K562 (cell line): ENCODE data around the gene TIMP4. TPM values are rescaled to one million over a fixed set of nuclear protein-coding genes. Genes with fewer than 3 reads are reported as not detected.

Experiments used
- ATAC-seq: fragments of 200-7000 bp; cut with Tn5 transposase; 3 replicates; pipeline ENCODE4 v1.9.1; 2020; ENCODE audit warnings: moderate library complexity
- BruUV-seq: library from RNA; stranded (reverse); fragments of 400-500 nt; replicated peaks from 2 replicates; lab custom pipeline; 2021; lab: Mats Ljungman, UMichigan
- CTCF ChIA-PET: fragments of 300-600 bp; formaldehyde crosslinking; extraction: SDS; loops from one replicate; lab custom pipeline; 2021; ENCODE audit warnings: low intra/inter-chr PET ratio; lab: Yijun Ruan, JAX
- POLR2A ChIA-PET: fragments of 300-600, 350-650 bp; sonication (Branson Sonifier 250); formaldehyde crosslinking; extraction: SDS; loops from one replicate; lab custom pipeline; 2021; ENCODE audit warnings: antibody characterized with exemption, inconsistent platforms; lab: Yijun Ruan, JAX
- DNase-seq, 4 experiments: peaks; one replicate each; pipeline versions ENCODE4 v3.0.0 to v3.0.0-alpha.2; 2011 to 2018; ENCODE audit warnings: low spot score in 3 of 4, mixed read lengths in 3 of 4; ENCODE audit errors: extremely low read depth in 1 of 4
- FAIRE-seq: peaks from 2 replicates; lab custom pipeline; 2011; peaks lifted over from hg19 to GRCh38; lab: Jason Lieb, UNC
- H2AFZ ChIP-seq: 2 replicates; pipeline ENCODE4 v1.6.0; 2011; ENCODE audit warnings: low read depth, low read length, control low read depth, inconsistent platforms
- H3K27ac ChIP-seq: fragments of 200-600 bp; 3 replicates; pipeline ENCODE4 v1.8.0; 2011; ENCODE audit warnings: low read depth, mild to moderate bottlenecking, control low read depth, inconsistent platforms, low read length, moderate library complexity, mixed read lengths; ENCODE audit errors: extremely low read depth
- H3K27me3 ChIP-seq, 2 experiments: fragments of 300-600 bp in 1 of 2; 2 replicates in 1 of 2; 3 replicates in 1 of 2; pipeline versions ENCODE4 v1.6.0 to v1.8.0; 2011; ENCODE audit warnings: inconsistent platforms in 2 of 2, low read length in 2 of 2, mild to moderate bottlenecking in 1 of 2, mixed read lengths in 1 of 2, moderate library complexity in 1 of 2; ENCODE audit not compliant: control insufficient read depth in 2 of 2, insufficient read depth in 2 of 2
- H3K36me3 ChIP-seq: fragments of 300-600 bp; 3 replicates; pipeline ENCODE4 v1.8.0; 2011; ENCODE audit warnings: mild to moderate bottlenecking, low read length, inconsistent platforms; ENCODE audit not compliant: control insufficient read depth, insufficient read depth
- H3K4me1 ChIP-seq, 2 experiments: fragments of 200-600 bp in 1 of 2; replicated peaks in 1 of 2; 2 replicates in 1 of 2; 3 replicates in 1 of 2; pipeline versions ENCODE4 v1.5.1 to v1.8.0; 2011; ENCODE audit warnings: inconsistent platforms in 2 of 2, low read length in 2 of 2, mild to moderate bottlenecking in 1 of 2, mixed read lengths in 1 of 2, moderate library complexity in 1 of 2; ENCODE audit not compliant: control insufficient read depth in 2 of 2, insufficient read depth in 2 of 2
- H3K4me2 ChIP-seq: 2 replicates; pipeline ENCODE4 v1.6.1; 2011; ENCODE audit warnings: low read length, control low read depth, inconsistent platforms, mixed read lengths; ENCODE audit not compliant: insufficient read depth
- H3K4me3 ChIP-seq: fragments of 200-600 bp; sonication (generic), shearing (Covaris generic); 2 replicates; pipeline ENCODE4 v1.5.1; 2016; ENCODE audit warnings: control low read depth, inconsistent platforms
- H3K79me2 ChIP-seq: fragments of 200-600 bp; 3 replicates; pipeline ENCODE4 v1.8.0; 2011; ENCODE audit warnings: low read length, inconsistent platforms; ENCODE audit not compliant: control insufficient read depth, insufficient read depth
- H3K9ac ChIP-seq, 2 experiments: 2 replicates each; pipeline versions ENCODE4 v1.6.0 to v1.6.1; 2011; ENCODE audit warnings: low read depth in 2 of 2, low read length in 2 of 2, control low read depth in 1 of 2, inconsistent platforms in 1 of 2, mild to moderate bottlenecking in 1 of 2, mixed read lengths in 1 of 2; ENCODE audit not compliant: insufficient read depth in 1 of 2
- H3K9me1 ChIP-seq: one replicate; pipeline ENCODE4 v1.6.0; 2011; ENCODE audit warnings: inconsistent platforms, mild to moderate bottlenecking, low read length, moderate library complexity; ENCODE audit not compliant: control insufficient read depth, insufficient read depth
- H3K9me3 ChIP-seq: replicated peaks from 2 replicates; pipeline ENCODE4 v1.5.1; 2011; ENCODE audit warnings: low read depth, low read length, inconsistent platforms; ENCODE audit not compliant: control insufficient read depth, insufficient read depth
- H4K20me1 ChIP-seq: replicated peaks from 2 replicates; pipeline ENCODE4 v1.6.1; 2011; ENCODE audit warnings: low read length, inconsistent platforms, mixed read lengths; ENCODE audit not compliant: control insufficient read depth, insufficient read depth
- ARID2 ChIP-seq: fragments of 450-650 bp; IDR thresholded peaks from 2 replicates; pipeline ENCODE4 v1.6.1; 2017; ENCODE audit warnings: antibody characterized with exemption, mild to moderate bottlenecking
- ARNT ChIP-seq, 2 experiments: fragments of 450-650 bp; IDR thresholded peaks; 2 replicates each; pipeline ENCODE4 v1.6.1; 2016; ENCODE audit warnings: mild to moderate bottlenecking in 1 of 2
- FOXA3 ChIP-seq, 2 experiments: fragments of 450-650 bp in 1 of 2; sonication (generic) in 1 of 2; formaldehyde crosslinking; IDR thresholded peaks in 1 of 2; conservative IDR thresholded peaks in 1 of 2; 2 replicates each; pipeline versions ENCODE4 v1.4.0 to v1.8.0; 2020 to 2022; ENCODE audit warnings: mild to moderate bottlenecking in 2 of 2, missing genetic modification reagents in 1 of 2
- JUND ChIP-seq, 2 experiments: IDR thresholded peaks; 2 replicates in 1 of 2; 3 replicates in 1 of 2; pipeline ENCODE4 v1.6.1; 2011; ENCODE audit warnings: borderline replicate concordance in 2 of 2, low read depth in 2 of 2, low read length in 2 of 2, improper control_type of control experiment in 1 of 2, missing biosample characterization in 1 of 2, missing genetic modification characterization in 1 of 2, missing genetic modification reagents in 1 of 2
- MNT ChIP-seq, 2 experiments: fragments of 450-650 bp; conservative IDR thresholded peaks; 2 replicates each; pipeline ENCODE4 v1.6.1; 2017; ENCODE audit warnings: mild to moderate bottlenecking in 2 of 2, moderate library complexity in 2 of 2
- NCOA6 ChIP-seq: fragments of 450-650 bp; IDR thresholded peaks from 2 replicates; pipeline ENCODE4 v1.6.1; 2017; ENCODE audit warnings: mild to moderate bottlenecking
- NELFE ChIP-seq: IDR thresholded peaks from 2 replicates; pipeline ENCODE4 v1.6.1; 2011; ENCODE audit warnings: mild to moderate bottlenecking; ENCODE audit not compliant: insufficient read depth, insufficient read length
- NR0B1 ChIP-seq: fragments of 450-650 bp; IDR thresholded peaks from one replicate; pipeline ENCODE4 v1.6.1; 2018; ENCODE audit warnings: mild to moderate bottlenecking, moderate library complexity; ENCODE audit not compliant: partially characterized antibody
- POLR2G ChIP-seq: fragments of 200-400 bp; formaldehyde crosslinking; IDR thresholded peaks from 2 replicates; pipeline ENCODE4 v1.6.1; 2017; ENCODE audit warnings: low read depth, mild to moderate bottlenecking, antibody characterized with exemption, low read length, moderate library complexity
- TAF15 ChIP-seq: fragments of 200-400 bp; formaldehyde crosslinking; IDR thresholded peaks from 2 replicates; pipeline ENCODE4 v1.6.1; 2017; ENCODE audit warnings: mild to moderate bottlenecking, low read depth, low read length, moderate library complexity
- TRIM28 ChIP-seq: fragments of 450-650 bp; IDR thresholded peaks from 2 replicates; pipeline ENCODE4 v1.6.1; 2017
- U2AF2 ChIP-seq: fragments of 200-400 bp; formaldehyde crosslinking; optimal IDR thresholded peaks from 2 replicates; pipeline ENCODE3; 2017; ENCODE audit warnings: low read depth, mild to moderate bottlenecking, low read length
- ZBTB49 ChIP-seq: sonication (generic); formaldehyde crosslinking; IDR thresholded peaks from 2 replicates; pipeline ENCODE4 v1.8.0; 2022; ENCODE audit warnings: missing genetic modification reagents, mild to moderate bottlenecking, borderline replicate concordance
- ZBTB7A ChIP-seq: IDR thresholded peaks from 2 replicates; pipeline ENCODE4 v1.6.1; 2011; ENCODE audit warnings: low read depth, mild to moderate bottlenecking, low read length, moderate library complexity, borderline replicate concordance; ENCODE audit not compliant: control insufficient read depth
- ZNF212 ChIP-seq: fragments of 450-650 bp; formaldehyde crosslinking; IDR thresholded peaks from 2 replicates; pipeline ENCODE4 v1.4.0; 2020; ENCODE audit warnings: mild to moderate bottlenecking
- WGBS: fragments of 100-300 bp; shearing (Covaris generic); methylation state at CpG from one replicate; pipeline ENCODE4 v1.1.6; 2016; ENCODE audit warnings: low coverage, mixed read lengths; ENCODE audit not compliant: insufficient coverage; ENCODE audit errors: missing lambda C conversion rate; 5-methylcytosine and 5-hydroxymethylcytosine counted together
- in situ Hi-C: fragments of 300-500 bp; cut with MboI; formaldehyde crosslinking; loops from 4 replicates; pipeline ENCODE4 v1.15.0; 2018; ENCODE audit warnings: inconsistent platforms, mixed read lengths
- intact Hi-C: fragments of 100-400 bp; cut with micrococcal nuclease; formaldehyde crosslinking; loops from 2 replicates; pipeline ENCODE4 v1.14.2; 2022
- polyA plus RNA-seq, 8 experiments: library from polyadenylated mRNA; depleted of rRNA in 4 of 8; stranded (reverse) in 5 of 8; unstranded in 3 of 8; fragments of >200 nt; fragmentation: Nextera tagmentation in 2 of 8; fragmentation: Illumina TruSeq in 1 of 8; extraction: Ambion mirVana in 2 of 8; extraction: Trizol in 1 of 8; gene quantifications; 2 replicates each; pipeline versions ENCODE4 v1.2.1 to v1.2.3, GENCODE V29; 2011 to 2014; ENCODE audit warnings: inconsistent platforms in 1 of 8, missing spikeins in 1 of 8
- total RNA-seq, 7 experiments: library from RNA; depleted of rRNA in 6 of 7; stranded (reverse); fragments of >200 nt in 6 of 7; fragmentation: Illumina TruSeq in 2 of 7; extraction: Trizol in 2 of 7; gene quantifications; 2 replicates each; pipeline versions ENCODE4 v1.2.1 to v1.2.3, GENCODE V29; 2011 to 2021; ENCODE audit warnings: low replicate concordance in 1 of 7

Gene TIMP4
- total and polyA plus RNA-seq, 9 of the 15 experiments (the other 6 are each of a cell fraction or from before 2014, with no cell fraction given), result 0.03 to 0.07 TPM; not detected in 7

- ATAC-seq (no peak), DNase-seq (no peak), FAIRE-seq (no peak)
- H3K79me2 ChIP-seq, result no peaks in the 10 kb centered on the region
- ChIA-PET CTCF (no interaction called here), POLR2A (interaction anchor here (0.6 kb wide), 1 partner anchor 23 kb away, joined by 3 read pairs; no protein-coding TSS in a partner anchor)
- peaks cover 0 to 42% of the 10 kb centered on the region in 2 experiments; a peak in 3 of 5 replicates for H3K4me1 ChIP-seq
- peak overlapping the region; percentile 25; the same call in 2 of the 3 replicates for H3K27ac ChIP-seq
- no peaks in the 10 kb centered on the region for H3K36me3 ChIP-seq
- H3K9ac ChIP-seq, result no peak overlapping the region
- peak overlapping the region; percentile 30; the same call in 1 of the 2 replicates for H2AFZ ChIP-seq
- in situ Hi-C loops, result no loop called here
- H3K4me3 ChIP-seq, result no peak overlapping the region
- no TSS peak for BruUV-seq
- no peaks in the 10 kb centered on the region for H3K9me1 ChIP-seq
- peaks cover 0 to 19% of the 10 kb centered on the region in 2 experiments; a peak in 2 of 5 replicates for H3K27me3 ChIP-seq
- no peaks in the 10 kb centered on the region for H3K9me3 ChIP-seq
- no peak overlapping the region for H3K4me2 ChIP-seq
- intact Hi-C loops, result no loop called here
- no peaks in the 10 kb centered on the region for H4K20me1 ChIP-seq
- WGBS, result 9% methylated on average over 3 of the region's 3 CpGs
- TF ChIP-seq ZNF212 (CRISPR knock-in tag), result no peak
- TF ChIP-seq U2AF2, result no peak
- no peak for TF ChIP-seq ZBTB49 (CRISPR knock-in tag)
- TF ChIP-seq JUND (IDR thresholded peaks at IDR 0.05; ENCODE audit: borderline replicate concordance, low read depth, low read length), result no peak
- TF ChIP-seq JUND (tag; IDR thresholded peaks at IDR 0.05; ENCODE audit: borderline replicate concordance, low read depth, low read length), result 0 out of 3 replicates have a peak, but pooled peaks have one; percentile 22
- no peak for TF ChIP-seq MNT (conservative IDR thresholded peaks at IDR 0.05)
- TF ChIP-seq ARNT (IDR thresholded peaks at IDR 0.05), result no peak
- no peak for TF ChIP-seq TRIM28
- TF ChIP-seq NR0B1, result no peak
- no peak for TF ChIP-seq ARID2
- TF ChIP-seq NCOA6, result no peak
- no peak for TF ChIP-seq ZBTB7A
- TF ChIP-seq TAF15, result no peak
- TF ChIP-seq POLR2G, result no peak
- TF ChIP-seq FOXA3 (CRISPR knock-in tag; conservative IDR thresholded peaks at IDR 0.05 in 1 of 2, IDR thresholded peaks at IDR 0.05 in 1 of 2), result peak; percentile 29 to 54; a peak in 1 of 4 replicates
- no peak for TF ChIP-seq NELFE
These were observed 34.2 kb upstream of the TIMP4 start for GRCh38 chr3:12192655-12193484.
